HepG2 (cell line): ENCODE results near the gene LSS. TPM values are rescaled to one million over a fixed set of nuclear protein-coding genes. Genes with fewer than 3 reads are reported as not detected.

ENCODE experiments used
- ARNT ChIP-seq: fragments of 450-650 bp; IDR thresholded peaks from 2 replicates; pipeline ENCODE4 v1.6.1; 2017
- GATA4 ChIP-seq: sonication (generic); IDR thresholded peaks from 2 replicates; pipeline ENCODE4 v1.6.1; 2016; ENCODE audit warnings: antibody characterized with exemption, low read depth, borderline replicate concordance
- GLI4 ChIP-seq: sonication (generic); formaldehyde crosslinking; IDR thresholded peaks from 2 replicates; pipeline ENCODE4 v1.5.1; 2020; ENCODE audit warnings: missing genetic modification reagents, mild to moderate bottlenecking, moderate library complexity, borderline replicate concordance
- HDAC6 ChIP-seq: fragments of 200-600 bp; sonication (generic); IDR thresholded peaks from 2 replicates; pipeline ENCODE4 v1.7.0; 2017; ENCODE audit warnings: mild to moderate bottlenecking, antibody characterized with exemption, low read length, low read depth
- MEIS1 ChIP-seq: sonication (generic); formaldehyde crosslinking; IDR thresholded peaks from 2 replicates; pipeline ENCODE4 v1.9.0; 2021; ENCODE audit warnings: mild to moderate bottlenecking, missing genetic modification reagents, moderate library complexity, borderline replicate concordance
- NRL ChIP-seq: sonication (generic); formaldehyde crosslinking; IDR thresholded peaks from 2 replicates; pipeline ENCODE4 v1.5.0; 2020; ENCODE audit warnings: missing genetic modification reagents, mild to moderate bottlenecking, moderate library complexity, borderline replicate concordance
- PAX8 ChIP-seq: sonication (generic); formaldehyde crosslinking; IDR thresholded peaks from 2 replicates; pipeline ENCODE4 v1.8.0; 2022; ENCODE audit warnings: mild to moderate bottlenecking, missing genetic modification reagents, borderline replicate concordance
- PITX1 ChIP-seq: sonication (generic); formaldehyde crosslinking; IDR thresholded peaks from 2 replicates; pipeline ENCODE4 v1.5.1; 2020; ENCODE audit warnings: mild to moderate bottlenecking, missing genetic modification reagents
- RAD21 ChIP-seq: fragments of 450-650 bp; formaldehyde crosslinking; IDR thresholded peaks from 2 replicates; pipeline ENCODE4 v1.5.0; 2020; ENCODE audit warnings: mild to moderate bottlenecking
- RFXAP ChIP-seq: sonication (generic); formaldehyde crosslinking; IDR thresholded peaks from 2 replicates; pipeline ENCODE4 v1.4.0; 2020; ENCODE audit warnings: missing genetic modification reagents, borderline replicate concordance
- SMAD3 ChIP-seq: sonication (generic); formaldehyde crosslinking; IDR thresholded peaks from 2 replicates; pipeline ENCODE4 v1.4.0; 2020; ENCODE audit warnings: missing genetic modification reagents
- TBP ChIP-seq: sonication (generic); formaldehyde crosslinking; IDR thresholded peaks from 2 replicates; pipeline ENCODE4 v1.5.0; 2020; ENCODE audit warnings: missing genetic modification reagents
- ZBTB38 ChIP-seq: sonication (generic); formaldehyde crosslinking; IDR thresholded peaks from 2 replicates; pipeline ENCODE4 v1.5.1; 2020; ENCODE audit warnings: mild to moderate bottlenecking, missing genetic modification reagents
- ZFP36L2 ChIP-seq: sonication (generic); formaldehyde crosslinking; IDR thresholded peaks from 2 replicates; pipeline ENCODE4 v1.4.0; 2020; ENCODE audit warnings: missing genetic modification reagents
- ZFYVE20 ChIP-seq: sonication (generic); formaldehyde crosslinking; IDR thresholded peaks from 2 replicates; pipeline ENCODE4 v1.8.0; 2023; ENCODE audit warnings: low read depth, mild to moderate bottlenecking, moderate library complexity, missing genetic modification reagents, borderline replicate concordance
- ZNF367 ChIP-seq: sonication (generic); formaldehyde crosslinking; IDR thresholded peaks from 2 replicates; pipeline ENCODE4 v1.4.0; 2020; ENCODE audit warnings: missing genetic modification reagents, borderline replicate concordance
- ZNF720 ChIP-seq: sonication (generic); formaldehyde crosslinking; IDR thresholded peaks from 2 replicates; pipeline ENCODE4 v1.4.0; 2020; ENCODE audit warnings: missing genetic modification reagents
- ZNF788 ChIP-seq: sonication (generic); formaldehyde crosslinking; IDR thresholded peaks from 2 replicates; pipeline ENCODE4 v1.5.0; 2020; ENCODE audit warnings: mild to moderate bottlenecking, missing genetic modification reagents, borderline replicate concordance
- polyA plus RNA-seq, 8 experiments: library from polyadenylated mRNA; depleted of rRNA in 3 of 8; stranded (reverse) in 7 of 8; unstranded in 1 of 8; fragments of >200 nt; fragmentation: Illumina TruSeq in 4 of 8; extraction: Trizol in 4 of 8; gene quantifications; 2 replicates each; pipeline versions ENCODE4 v1.2.1 to v1.2.3, GENCODE V29; 2011 to 2016; ENCODE audit warnings: low read depth in 4 of 8, missing spikeins in 1 of 8, mixed read lengths in 1 of 8; ENCODE audit not compliant: insufficient read depth in 1 of 8
- total RNA-seq, 5 experiments: library from RNA; depleted of rRNA; stranded (reverse); fragments of >200 nt; fragmentation: Illumina TruSeq; extraction: Trizol; gene quantifications; 2 replicates each; pipeline ENCODE4 v1.2.3, GENCODE V29; 2016; ENCODE audit warnings: low read depth in 1 of 5
- TF ChIP-seq, protein P1 (sequence below): sonication (generic); formaldehyde crosslinking; IDR thresholded peaks from 2 replicates; pipeline ENCODE4 v1.4.0; 2020; ENCODE audit warnings: low read depth, missing genetic modification reagents
- TF ChIP-seq, protein P2 (sequence below): sonication (generic); formaldehyde crosslinking; conservative IDR thresholded peaks from 2 replicates; pipeline ENCODE4 v1.4.0; 2020; ENCODE audit warnings: missing genetic modification reagents
- TF ChIP-seq, protein P3 (sequence below): sonication (generic); formaldehyde crosslinking; IDR thresholded peaks from 2 replicates; pipeline ENCODE4 v1.8.1; 2022; ENCODE audit warnings: low read depth, mild to moderate bottlenecking, missing genetic modification reagents

The LSS gene
- total and polyA plus RNA-seq, 2 of the 13 experiments (the other 11 are each of a cell fraction or from before 2014, with no cell fraction given) = 72.6 to 113 TPM

DNA sequence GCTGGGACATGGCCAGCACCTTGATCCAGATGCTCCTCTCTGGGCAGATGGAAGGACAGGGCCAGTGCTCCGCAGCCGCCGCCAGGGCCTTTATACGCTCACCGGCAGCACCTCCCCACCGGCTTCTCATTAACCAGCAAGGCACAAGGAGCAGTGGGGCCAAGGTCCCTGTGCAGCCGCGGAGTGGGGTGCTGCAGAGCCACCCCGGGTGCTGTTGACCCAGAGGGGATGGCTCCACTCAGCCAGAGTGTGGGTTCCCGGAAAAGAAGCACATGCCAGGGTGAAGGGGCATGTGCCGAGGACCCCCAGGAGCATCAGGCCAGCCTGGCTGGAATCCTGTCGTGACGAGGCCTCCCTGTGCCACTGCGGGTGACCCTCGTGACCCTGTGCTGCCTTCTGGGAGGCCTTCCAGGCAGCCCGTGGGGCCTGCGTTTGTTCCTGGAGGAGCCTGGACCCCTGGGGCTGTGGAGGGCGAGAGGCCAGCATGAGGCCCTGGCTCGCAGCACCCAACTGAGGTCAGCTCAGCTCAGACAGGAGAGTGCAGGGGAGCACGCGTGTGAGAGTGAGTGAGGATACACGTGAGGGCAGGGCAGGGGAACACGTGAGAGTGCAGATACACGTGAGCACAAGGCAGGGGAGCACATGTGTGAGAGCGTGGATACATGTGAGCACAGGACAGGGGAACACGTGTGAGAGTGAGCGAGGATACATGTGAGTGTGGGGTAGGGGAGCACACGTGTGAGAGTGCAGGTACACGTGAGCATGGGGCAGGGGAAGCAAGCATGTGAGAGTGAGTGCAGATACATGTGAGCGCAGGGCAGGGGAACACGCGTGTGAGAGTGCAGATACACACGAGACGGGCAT, 72.8 kb downstream of the LSS start, which contains the start of gene FTCD (continued):
- TF ChIP-seq, protein P1, sequence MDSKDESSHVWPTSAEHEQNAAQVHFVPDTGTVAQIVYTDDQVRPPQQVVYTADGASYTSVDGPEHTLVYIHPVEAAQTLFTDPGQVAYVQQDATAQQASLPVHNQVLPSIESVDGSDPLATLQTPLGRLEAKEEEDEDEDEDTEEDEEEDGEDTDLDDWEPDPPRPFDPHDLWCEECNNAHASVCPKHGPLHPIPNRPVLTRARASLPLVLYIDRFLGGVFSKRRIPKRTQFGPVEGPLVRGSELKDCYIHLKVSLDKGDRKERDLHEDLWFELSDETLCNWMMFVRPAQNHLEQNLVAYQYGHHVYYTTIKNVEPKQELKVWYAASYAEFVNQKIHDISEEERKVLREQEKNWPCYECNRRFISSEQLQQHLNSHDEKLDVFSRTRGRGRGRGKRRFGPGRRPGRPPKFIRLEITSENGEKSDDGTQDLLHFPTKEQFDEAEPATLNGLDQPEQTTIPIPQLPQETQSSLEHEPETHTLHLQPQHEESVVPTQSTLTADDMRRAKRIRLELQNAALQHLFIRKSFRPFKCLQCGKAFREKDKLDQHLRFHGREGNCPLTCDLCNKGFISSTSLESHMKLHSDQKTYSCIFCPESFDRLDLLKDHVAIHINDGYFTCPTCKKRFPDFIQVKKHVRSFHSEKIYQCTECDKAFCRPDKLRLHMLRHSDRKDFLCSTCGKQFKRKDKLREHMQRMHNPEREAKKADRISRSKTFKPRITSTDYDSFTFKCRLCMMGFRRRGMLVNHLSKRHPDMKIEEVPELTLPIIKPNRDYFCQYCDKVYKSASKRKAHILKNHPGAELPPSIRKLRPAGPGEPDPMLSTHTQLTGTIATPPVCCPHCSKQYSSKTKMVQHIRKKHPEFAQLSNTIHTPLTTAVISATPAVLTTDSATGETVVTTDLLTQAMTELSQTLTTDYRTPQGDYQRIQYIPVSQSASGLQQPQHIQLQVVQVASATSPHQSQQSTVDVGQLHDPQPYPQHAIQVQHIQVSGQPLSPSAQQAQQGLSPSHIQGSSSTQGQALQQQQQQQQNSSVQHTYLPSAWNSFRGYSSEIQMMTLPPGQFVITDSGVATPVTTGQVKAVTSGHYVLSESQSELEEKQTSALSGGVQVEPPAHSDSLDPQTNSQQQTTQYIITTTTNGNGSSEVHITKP = 0 out of 2 replicates have a peak, but pooled peaks have one; percentile 59
- no peak; the same call in 1 of the 2 replicates for TF ChIP-seq RFXAP (CRISPR knock-in tag)
- TF ChIP-seq ZBTB38 (CRISPR knock-in tag) = peak; percentile 81
- TF ChIP-seq ARNT = no peak
- TF ChIP-seq ZNF788 (CRISPR knock-in tag) = peak; percentile 54; the same call in 1 of the 2 replicates
- no peak for TF ChIP-seq ZNF367
- no peak for TF ChIP-seq RAD21 (CRISPR knock-in tag)
- peak; percentile 90 for TF ChIP-seq GATA4
- no peak; the same call in 1 of the 2 replicates for TF ChIP-seq PITX1 (CRISPR knock-in tag)
- no peak for TF ChIP-seq GLI4
- TF ChIP-seq MEIS1 (CRISPR knock-in tag) = no peak
- TF ChIP-seq TBP (CRISPR knock-in tag) = no peak
- 0 out of 2 replicates have a peak, but pooled peaks have one; percentile 19 for TF ChIP-seq PAX8 (CRISPR knock-in tag)
- TF ChIP-seq NRL (CRISPR knock-in tag) = peak; percentile 94
- no peak for TF ChIP-seq HDAC6
- TF ChIP-seq, protein P2, sequence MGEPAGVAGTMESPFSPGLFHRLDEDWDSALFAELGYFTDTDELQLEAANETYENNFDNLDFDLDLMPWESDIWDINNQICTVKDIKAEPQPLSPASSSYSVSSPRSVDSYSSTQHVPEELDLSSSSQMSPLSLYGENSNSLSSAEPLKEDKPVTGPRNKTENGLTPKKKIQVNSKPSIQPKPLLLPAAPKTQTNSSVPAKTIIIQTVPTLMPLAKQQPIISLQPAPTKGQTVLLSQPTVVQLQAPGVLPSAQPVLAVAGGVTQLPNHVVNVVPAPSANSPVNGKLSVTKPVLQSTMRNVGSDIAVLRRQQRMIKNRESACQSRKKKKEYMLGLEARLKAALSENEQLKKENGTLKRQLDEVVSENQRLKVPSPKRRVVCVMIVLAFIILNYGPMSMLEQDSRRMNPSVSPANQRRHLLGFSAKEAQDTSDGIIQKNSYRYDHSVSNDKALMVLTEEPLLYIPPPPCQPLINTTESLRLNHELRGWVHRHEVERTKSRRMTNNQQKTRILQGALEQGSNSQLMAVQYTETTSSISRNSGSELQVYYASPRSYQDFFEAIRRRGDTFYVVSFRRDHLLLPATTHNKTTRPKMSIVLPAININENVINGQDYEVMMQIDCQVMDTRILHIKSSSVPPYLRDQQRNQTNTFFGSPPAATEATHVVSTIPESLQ (CRISPR knock-in tag) = no peak
- TF ChIP-seq ZNF720 (CRISPR knock-in tag) = no peak
- TF ChIP-seq, protein P3, sequence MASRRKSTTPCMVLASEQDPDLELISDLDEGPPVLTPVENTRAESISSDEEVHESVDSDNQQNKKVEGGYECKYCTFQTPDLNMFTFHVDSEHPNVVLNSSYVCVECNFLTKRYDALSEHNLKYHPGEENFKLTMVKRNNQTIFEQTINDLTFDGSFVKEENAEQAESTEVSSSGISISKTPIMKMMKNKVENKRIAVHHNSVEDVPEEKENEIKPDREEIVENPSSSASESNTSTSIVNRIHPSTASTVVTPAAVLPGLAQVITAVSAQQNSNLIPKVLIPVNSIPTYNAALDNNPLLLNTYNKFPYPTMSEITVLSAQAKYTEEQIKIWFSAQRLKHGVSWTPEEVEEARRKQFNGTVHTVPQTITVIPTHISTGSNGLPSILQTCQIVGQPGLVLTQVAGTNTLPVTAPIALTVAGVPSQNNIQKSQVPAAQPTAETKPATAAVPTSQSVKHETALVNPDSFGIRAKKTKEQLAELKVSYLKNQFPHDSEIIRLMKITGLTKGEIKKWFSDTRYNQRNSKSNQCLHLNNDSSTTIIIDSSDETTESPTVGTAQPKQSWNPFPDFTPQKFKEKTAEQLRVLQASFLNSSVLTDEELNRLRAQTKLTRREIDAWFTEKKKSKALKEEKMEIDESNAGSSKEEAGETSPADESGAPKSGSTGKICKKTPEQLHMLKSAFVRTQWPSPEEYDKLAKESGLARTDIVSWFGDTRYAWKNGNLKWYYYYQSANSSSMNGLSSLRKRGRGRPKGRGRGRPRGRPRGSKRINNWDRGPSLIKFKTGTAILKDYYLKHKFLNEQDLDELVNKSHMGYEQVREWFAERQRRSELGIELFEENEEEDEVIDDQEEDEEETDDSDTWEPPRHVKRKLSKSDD (CRISPR knock-in tag) = peak; percentile 82; the same call in 1 of the 2 replicates
- no peak for TF ChIP-seq ZFP36L2
- TF ChIP-seq ZFYVE20 (CRISPR knock-in tag) = no peak
- no peak for TF ChIP-seq SMAD3 (CRISPR knock-in tag)
